Activated B cell treated with CpG ODN at 0.5 μM for 24 hours (primary cell): ENCODE measurements around the gene MTERF4. TPM values are rescaled to one million over a fixed set of nuclear protein-coding genes. Genes with fewer than 3 reads are reported as not detected.

Source experiments
- ATAC-seq: fragments of 200-7000 bp; cut with Tn5 transposase; one replicate; pipeline ENCODE4 v1.10.0; 2021; ENCODE audit warnings: low read depth, mild to moderate bottlenecking, moderate library complexity
- CTCF ChIA-PET: fragments of 350-600 bp; sonication (Branson Sonifier 250); formaldehyde crosslinking; loops from one replicate; lab custom pipeline; 2021; ENCODE audit warnings: antibody characterized with exemption; lab: Charles Lee
- POLR2A ChIA-PET: fragments of 350-600 bp; sonication (Branson Sonifier 250); formaldehyde crosslinking; loops from one replicate; lab custom pipeline; 2021; ENCODE audit warnings: antibody characterized with exemption; lab: Charles Lee
- DNase-seq: peaks from one replicate; pipeline ENCODE4 v3.0.0; 2022
- H3K27ac Mint-ChIP-seq: one replicate; pipeline ENCODE4 v1.8.0; 2020; ENCODE audit warnings: mixed read lengths
- H3K27me3 Mint-ChIP-seq: one replicate; pipeline ENCODE4 v1.8.0; 2021; ENCODE audit warnings: mixed read lengths
- H3K36me3 Mint-ChIP-seq: one replicate; pipeline ENCODE4 v1.8.0; 2021; ENCODE audit warnings: low read depth, mixed read lengths
- H3K4me1 Mint-ChIP-seq: one replicate; pipeline ENCODE4 v1.8.0; 2021; ENCODE audit warnings: mixed read lengths
- H3K4me3 Mint-ChIP-seq: one replicate; pipeline ENCODE4 v1.8.0; 2020; ENCODE audit warnings: mild to moderate bottlenecking, mixed read lengths
- H3K9me3 Mint-ChIP-seq: one replicate; pipeline ENCODE4 v1.8.0; 2020; ENCODE audit warnings: mixed read lengths
- intact Hi-C: fragments of 100-400 bp; cut with micrococcal nuclease; formaldehyde crosslinking; loops from one replicate; pipeline ENCODE4 v1.15.1; 2024
- total RNA-seq: library from RNA; stranded (reverse); gene quantifications from 2 replicates; pipeline ENCODE4 v1.2.3, GENCODE V29; 2022
- TF ChIP-seq, protein P1 (sequence below): fragments of 200-600 bp; IDR thresholded peaks from one replicate; pipeline ENCODE4 v1.8.0; 2022; ENCODE audit warnings: antibody characterized with exemption, mild to moderate bottlenecking

MTERF4 gene
- total RNA-seq, 1 donor from 2014 or later = 122 TPM

DNA sequence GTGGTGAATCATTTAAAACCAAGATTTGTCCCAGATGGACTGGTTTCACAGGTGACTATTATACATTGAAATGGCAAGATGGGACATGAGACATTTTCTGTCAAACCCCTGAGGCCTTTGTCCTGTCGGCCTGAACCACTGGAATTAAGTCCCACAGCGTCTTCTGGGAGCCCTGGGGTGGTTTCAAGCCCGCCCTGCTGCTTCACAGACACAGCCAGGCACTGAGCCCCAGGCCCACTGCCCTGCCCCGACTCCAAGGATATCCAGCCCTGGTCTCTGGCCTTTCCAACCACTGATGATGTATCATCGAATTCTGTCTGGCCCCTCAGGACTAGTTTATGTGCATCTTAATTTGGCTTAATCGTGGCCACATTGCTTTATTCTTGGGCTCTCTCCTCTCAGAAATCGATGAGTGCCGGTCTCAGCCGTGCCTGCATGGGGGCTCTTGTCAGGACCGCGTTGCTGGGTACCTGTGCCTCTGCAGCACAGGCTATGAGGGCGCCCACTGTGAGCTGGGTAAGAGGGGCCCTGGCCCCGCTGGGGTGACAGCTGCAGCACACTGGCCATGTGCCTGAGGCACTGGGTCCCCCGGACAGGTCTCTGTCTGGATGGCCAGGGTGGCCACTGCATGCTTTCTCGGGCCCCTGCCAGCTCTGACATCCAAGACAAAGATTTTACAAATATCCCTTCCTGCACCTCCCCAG lies 39.5 kb downstream of the MTERF4 start:
- Mint-ChIP-seq H3K27ac (no peak overlapping the region), H3K36me3 (no peaks in the 10 kb centered on the region), H3K27me3 (peaks cover 3% of the 10 kb centered on the region), H3K9me3 (no peaks in the 10 kb centered on the region), H3K4me3 (no peak overlapping the region), H3K4me1 (peaks cover 2% of the 10 kb centered on the region)
- ATAC-seq = no peak
- intact Hi-C loops = no loop called here
- ChIA-PET CTCF (no interaction called here), POLR2A (interaction anchor here (0.6 kb wide), 1 partner anchor 17 kb away, joined by 4 read pairs; no protein-coding TSS in a partner anchor)
- TF ChIP-seq, protein P1, sequence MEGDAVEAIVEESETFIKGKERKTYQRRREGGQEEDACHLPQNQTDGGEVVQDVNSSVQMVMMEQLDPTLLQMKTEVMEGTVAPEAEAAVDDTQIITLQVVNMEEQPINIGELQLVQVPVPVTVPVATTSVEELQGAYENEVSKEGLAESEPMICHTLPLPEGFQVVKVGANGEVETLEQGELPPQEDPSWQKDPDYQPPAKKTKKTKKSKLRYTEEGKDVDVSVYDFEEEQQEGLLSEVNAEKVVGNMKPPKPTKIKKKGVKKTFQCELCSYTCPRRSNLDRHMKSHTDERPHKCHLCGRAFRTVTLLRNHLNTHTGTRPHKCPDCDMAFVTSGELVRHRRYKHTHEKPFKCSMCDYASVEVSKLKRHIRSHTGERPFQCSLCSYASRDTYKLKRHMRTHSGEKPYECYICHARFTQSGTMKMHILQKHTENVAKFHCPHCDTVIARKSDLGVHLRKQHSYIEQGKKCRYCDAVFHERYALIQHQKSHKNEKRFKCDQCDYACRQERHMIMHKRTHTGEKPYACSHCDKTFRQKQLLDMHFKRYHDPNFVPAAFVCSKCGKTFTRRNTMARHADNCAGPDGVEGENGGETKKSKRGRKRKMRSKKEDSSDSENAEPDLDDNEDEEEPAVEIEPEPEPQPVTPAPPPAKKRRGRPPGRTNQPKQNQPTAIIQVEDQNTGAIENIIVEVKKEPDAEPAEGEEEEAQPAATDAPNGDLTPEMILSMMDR = no peak
- no peak for DNase-seq

DNA sequence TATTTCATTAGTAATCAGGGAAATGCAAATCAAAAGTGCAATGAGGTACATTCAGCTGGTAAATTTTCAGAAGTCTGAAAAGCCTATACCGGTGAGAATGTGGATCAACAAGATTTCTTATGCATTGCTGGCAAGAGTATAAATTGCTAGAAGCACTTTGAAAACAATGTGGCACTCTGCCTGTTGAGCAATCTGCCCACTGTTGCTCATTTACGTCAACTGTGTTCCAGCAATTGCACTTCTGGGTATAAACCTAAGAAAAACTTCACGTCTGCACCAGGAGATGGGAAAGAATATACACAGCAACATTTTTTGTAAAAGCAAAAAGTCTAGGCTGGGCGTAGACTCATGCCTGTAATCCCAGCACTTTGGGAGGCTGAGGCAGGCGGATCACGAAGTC lies 40.8 kb downstream of the MTERF4 start:
- ATAC-seq (no peak), DNase-seq (no peak)
- Mint-ChIP-seq H3K27ac (no peak overlapping the region), H3K4me3 (no peak overlapping the region), H3K36me3 (no peaks in the 10 kb centered on the region), H3K9me3 (no peaks in the 10 kb centered on the region), H3K27me3 (peaks cover 3% of the 10 kb centered on the region), H3K4me1 (peaks cover 2% of the 10 kb centered on the region)
- ChIA-PET POLR2A (no interaction called here), CTCF (no interaction called here)
- TF ChIP-seq, protein P1 = no peak
- intact Hi-C loops = no loop called here

DNA sequence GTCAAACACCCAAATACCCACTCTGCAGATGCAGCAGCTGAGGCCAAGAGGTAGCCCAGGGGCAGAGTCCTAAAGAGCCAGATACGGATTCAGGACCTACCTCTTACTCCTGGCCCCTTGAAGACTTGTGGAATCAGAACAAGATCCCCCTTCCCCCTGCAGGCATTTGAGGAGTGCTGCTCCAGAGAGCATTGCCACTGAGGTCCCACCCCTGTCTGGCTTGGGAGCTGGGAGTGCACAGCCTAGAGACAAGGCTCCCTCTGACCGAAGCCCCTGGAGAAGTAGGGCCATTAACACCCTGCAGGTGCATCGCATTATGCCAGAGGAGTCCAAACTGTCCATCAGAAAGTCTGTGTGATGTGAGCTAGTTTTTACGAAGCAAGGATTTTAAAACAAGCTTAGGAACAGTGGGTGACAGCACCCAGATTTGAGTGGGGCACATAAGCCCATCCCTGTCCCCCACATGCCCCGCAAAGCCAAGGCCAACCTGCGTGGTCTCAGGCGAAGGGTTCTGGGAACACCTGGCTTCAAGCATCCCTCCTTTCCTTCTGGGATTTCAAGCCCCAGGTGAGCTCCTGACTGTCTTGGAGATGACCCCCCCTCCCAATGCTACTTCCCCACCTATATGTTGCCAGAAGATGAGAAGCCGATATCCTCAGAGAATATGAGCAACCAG lies 48.4 kb downstream of the MTERF4 start:
- Mint-ChIP-seq H3K27me3 (no peaks in the 10 kb centered on the region), H3K27ac (no peak overlapping the region), H3K4me3 (no peak overlapping the region), H3K4me1 (peaks cover 3% of the 10 kb centered on the region), H3K9me3 (no peaks in the 10 kb centered on the region), H3K36me3 (peaks cover 30% of the 10 kb centered on the region)
- intact Hi-C loops = no loop called here
- CTCF ChIA-PET = interaction anchor here (1.2 kb wide), 1 partner anchor 24 kb away, joined by 4 read pairs; no protein-coding TSS in a partner anchor
- no peak for ATAC-seq
- DNase-seq = no peak
- POLR2A ChIA-PET = no interaction called here
- TF ChIP-seq, protein P1 = no peak

DNA sequence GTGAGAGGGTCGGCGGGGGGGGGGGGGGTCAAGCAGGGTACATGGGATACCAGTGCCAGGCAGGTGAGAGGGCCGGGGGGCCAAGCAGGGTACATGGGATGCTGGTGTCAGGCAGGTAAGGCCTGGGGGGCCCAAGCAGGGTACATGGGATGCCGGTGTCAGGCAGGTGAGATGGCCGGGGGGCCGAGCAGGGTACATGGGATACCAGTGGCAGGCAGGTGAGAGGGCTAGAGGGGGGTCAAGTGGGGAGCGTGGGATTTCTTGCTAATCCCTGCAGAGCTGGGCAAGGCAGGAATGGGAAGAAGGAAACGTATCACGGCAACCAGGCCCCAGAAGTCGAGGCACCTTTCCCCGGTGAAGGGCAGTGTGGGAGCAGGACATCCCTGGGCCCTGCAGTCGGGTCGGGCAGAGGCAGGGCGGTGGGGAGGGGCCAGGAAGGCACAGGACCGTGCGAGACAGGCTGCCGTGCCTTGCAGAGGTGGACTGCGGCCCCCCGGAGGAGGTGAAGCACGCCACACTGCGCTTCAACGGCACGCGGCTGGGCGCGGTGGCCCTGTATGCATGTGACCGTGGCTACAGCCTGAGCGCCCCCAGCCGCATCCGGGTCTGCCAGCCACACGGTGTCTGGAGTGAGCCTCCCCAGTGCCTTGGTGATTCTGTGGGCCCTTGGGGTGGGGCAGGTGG lies 49.3 kb downstream of the MTERF4 start:
- H3K4me1 Mint-ChIP-seq = peaks cover 3% of the 10 kb centered on the region
- ATAC-seq = no peak
- H3K4me3 Mint-ChIP-seq = no peak overlapping the region
- TF ChIP-seq, protein P1 = no peak
- no peaks in the 10 kb centered on the region for H3K9me3 Mint-ChIP-seq
- no peaks in the 10 kb centered on the region for H3K27me3 Mint-ChIP-seq
- POLR2A ChIA-PET = no interaction called here
- CTCF ChIA-PET = no interaction called here
- H3K36me3 Mint-ChIP-seq = peaks cover 32% of the 10 kb centered on the region
- no peak for DNase-seq
- no peak overlapping the region for H3K27ac Mint-ChIP-seq
- intact Hi-C loops = no loop called here
